Left colon (tissue), 2 donors: Measurements from ENCODE around the gene GLRX2. TPM values are rescaled to one million over a fixed set of nuclear protein-coding genes. Genes with fewer than 3 reads are reported as not detected.

Experiments used
- ATAC-seq: fragments of 200-7000 bp; cut with Tn5 transposase; one replicate; pipeline ENCODE4 v1.9.1; 2020; ENCODE audit warnings: mild to moderate bottlenecking, moderate library complexity
- DNase-seq, 2 donors: peaks; one replicate each; pipeline ENCODE4 v3.0.0-alpha.2; 2020
- intact Hi-C, 2 donors: fragments of 100-400 bp; cut with DNase I in 1 of 2; cut with micrococcal nuclease in 1 of 2; formaldehyde crosslinking; loops; one replicate each; pipeline versions ENCODE4 v1.11.2 to v1.14.0; 2022; cut with DNase I, micrococcal nuclease
- total RNA-seq, 2 donors: library from RNA; stranded (reverse); fragmentation: NEBNext Ultra II Directional; extraction: Animal tissue kit (Norgen Biotek cat#: 25700); gene quantifications; one replicate each; pipeline ENCODE4 v1.2.1, GENCODE V29; 2021
- donor health status: DM: no; HTN: no; CAD: no.
- donor health status: DM: yes; HTN: yes; CAD: no.

The GLRX2 gene
- total RNA-seq, 2 donors from 2014 or later, result 19.5 to 25.3 TPM

GRCh38 chr1:193114485-193115095 lies 9.4 kb upstream of the GLRX2 start:
- DNase-seq (no peak), ATAC-seq (no peak)
- intact Hi-C loops, result no loop called here

- intact Hi-C loops, result no loop called here
- ATAC-seq (no peak), DNase-seq (no peak)
Measured at GRCh38 chr1:193113992-193114332, 8.7 kb upstream of the GLRX2 start.

- intact Hi-C loops, result no loop called here
- ATAC-seq, result no peak
- DNase-seq, result no peak
Measured at GRCh38 chr1:193113258-193113991, 8.2 kb upstream of the GLRX2 start.

DNA sequence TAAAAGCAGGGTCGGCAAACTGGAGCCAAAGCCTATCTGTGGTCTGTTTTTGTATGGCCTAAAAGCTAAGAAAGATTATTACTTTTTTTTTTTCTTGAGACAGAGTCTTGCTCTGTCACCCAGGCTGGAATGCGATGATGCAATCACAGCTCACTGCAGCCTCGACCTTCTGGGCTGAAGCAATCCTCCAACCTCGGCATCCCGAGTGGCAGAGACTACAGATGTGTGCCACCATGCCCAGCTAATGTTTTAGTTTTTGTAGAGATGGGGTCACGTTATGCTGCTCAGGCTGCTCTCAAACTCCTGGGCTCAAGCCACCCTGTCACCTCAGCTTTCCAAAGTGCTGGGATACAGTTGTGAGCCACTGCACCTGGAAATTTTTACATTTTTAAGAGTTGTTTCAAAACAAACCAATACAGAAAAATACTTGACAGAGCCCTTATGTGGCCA lies 6.5 kb upstream of the GLRX2 start:
- ATAC-seq (no peak), DNase-seq (no peak)
- intact Hi-C loops, result no loop called here

- DNase-seq (no peak), ATAC-seq (no peak)
- intact Hi-C loops, result no loop called here
Measured at GRCh38 chr1:193110864-193111263, 5.7 kb upstream of the GLRX2 start.

- intact Hi-C loops, result no loop called here
- ATAC-seq (no peak), DNase-seq (no peak)
Measured at GRCh38 chr1:193110246-193110645, 5.0 kb upstream of the GLRX2 start.

GRCh38 chr1:193109619-193110018 lies 4.4 kb upstream of the GLRX2 start:
- ATAC-seq, result no peak
- DNase-seq, result no peak
- intact Hi-C loops, result no loop called here

DNA sequence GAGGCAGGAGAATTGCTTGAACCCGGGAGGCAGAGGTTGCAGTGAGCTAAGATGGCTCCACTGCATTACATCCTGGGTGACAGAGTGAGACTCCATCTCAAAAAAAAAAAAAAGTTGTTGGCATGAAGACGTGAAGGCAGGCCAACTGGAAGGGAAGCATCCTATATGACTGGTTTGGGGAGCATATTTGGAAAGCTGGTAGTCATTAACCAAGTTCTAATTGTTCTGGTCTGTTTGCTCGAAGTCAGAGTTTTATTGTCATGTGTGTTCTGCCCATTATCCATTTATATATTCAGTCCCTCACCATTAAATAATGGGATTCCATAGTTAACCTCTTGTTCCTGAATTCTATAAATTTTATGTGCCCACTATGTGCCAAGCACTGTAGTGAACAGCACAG lies 3.3 kb upstream of the GLRX2 start:
- no peak for ATAC-seq
- intact Hi-C loops, result no loop called here
- DNase-seq, result no peak

GRCh38 chr1:193105821-193106177 lies 585 bp upstream of the GLRX2 start:
- DNase-seq (no peak), ATAC-seq (no peak)
- intact Hi-C loops, result no loop called here

GRCh38 chr1:193104502-193104906 lies 710 bp downstream of the GLRX2 start:
- intact Hi-C loops, result no loop called here
- DNase-seq, result peak; percentile 50 to 63
- peak; percentile 71 for ATAC-seq

GRCh38 chr1:193103759-193104501 lies 1.3 kb downstream of the GLRX2 start:
- DNase-seq, result no peak
- intact Hi-C loops, result no loop called here

GRCh38 chr1:193102662-193103061 lies 2.6 kb downstream of the GLRX2 start:
- intact Hi-C loops, result no loop called here
- no peak for DNase-seq
- no peak for ATAC-seq

More at GRCh38 chr1:193103759-193104501, 1.3 kb downstream of the GLRX2 start:
- ATAC-seq, result no peak

- intact Hi-C loops, result no loop called here
- DNase-seq, result no peak
- ATAC-seq, result no peak
Measured at GRCh38 chr1:193094112-193094511, 11.1 kb downstream of the GLRX2 start.

DNA sequence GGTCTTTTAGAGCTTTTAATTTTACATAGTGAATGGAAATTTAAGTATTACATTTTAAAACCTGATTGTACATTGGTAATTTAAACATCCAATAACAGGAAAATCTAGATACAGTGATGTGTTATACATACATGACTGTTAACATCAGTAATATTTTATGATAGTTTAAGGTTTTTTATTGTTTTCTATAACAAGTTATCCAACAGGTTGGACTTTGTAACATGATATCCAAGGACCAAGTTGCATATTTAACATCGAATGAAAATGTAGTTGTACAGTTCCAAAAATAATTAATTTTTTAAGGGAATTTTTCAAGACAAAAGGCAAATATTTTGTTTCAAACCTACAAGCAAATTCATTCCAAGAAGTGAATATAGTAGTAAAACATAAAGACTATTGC lies 14.3 kb downstream of the GLRX2 start:
- no peak for ATAC-seq
- DNase-seq, result no peak
- intact Hi-C loops, result no loop called here

- ATAC-seq, result no peak
- intact Hi-C loops, result no loop called here
- no peak for DNase-seq
Measured at GRCh38 chr1:193087893-193088292, 17.3 kb downstream of the GLRX2 start.

GRCh38 chr1:193086342-193086741 lies 18.9 kb downstream of the GLRX2 start:
- intact Hi-C loops, result no loop called here
- no peak for DNase-seq
- ATAC-seq, result no peak

DNA sequence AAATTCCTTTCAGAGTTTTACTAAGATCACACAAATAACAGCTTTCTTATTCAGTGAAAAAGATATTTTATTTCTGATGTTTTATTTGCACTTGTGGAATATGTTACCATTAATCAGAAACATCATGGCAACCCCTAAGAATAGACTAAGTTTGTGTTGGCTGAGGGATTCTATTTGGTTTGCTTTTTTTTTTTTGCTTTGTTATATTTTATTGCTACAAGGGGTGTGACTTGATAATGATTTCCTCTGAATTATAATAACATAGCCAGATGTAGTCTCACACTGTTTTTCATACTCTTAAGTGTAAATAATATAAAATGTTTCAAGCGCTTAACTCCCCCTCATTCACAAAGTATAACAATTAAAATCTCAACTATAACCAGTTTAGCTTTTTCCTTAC lies 20.0 kb downstream of the GLRX2 start:
- ATAC-seq (no peak), DNase-seq (no peak)
- intact Hi-C loops, result no loop called here

GRCh38 chr1:193083365-193084088 lies 21.7 kb downstream of the GLRX2 start:
- ATAC-seq (no peak), DNase-seq (no peak)
- intact Hi-C loops, result no loop called here

- no peak for DNase-seq
- intact Hi-C loops, result no loop called here
- ATAC-seq, result no peak
Measured at GRCh38 chr1:193079187-193079586, 26.0 kb downstream of the GLRX2 start.

DNA sequence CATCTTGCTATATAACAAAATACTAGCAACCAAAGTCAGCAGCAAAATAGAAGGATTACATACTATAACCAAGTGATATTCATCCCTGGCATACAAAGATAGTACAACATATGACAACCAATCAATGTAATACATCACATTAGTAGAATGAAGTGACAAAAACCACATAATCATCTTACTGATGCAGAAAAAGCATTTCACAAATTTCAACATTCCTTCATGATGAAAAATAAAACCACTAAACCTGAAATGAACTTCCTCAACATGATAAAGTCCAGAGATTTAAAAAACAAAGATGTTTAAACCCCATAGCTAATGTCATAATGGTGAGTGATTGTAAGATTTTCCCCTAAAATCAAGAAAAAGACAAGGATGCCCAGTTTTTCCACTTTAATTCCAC lies 27.2 kb downstream of the GLRX2 start:
- intact Hi-C loops, result no loop called here
- DNase-seq (no peak), ATAC-seq (no peak)
